OCI-LY7 (cell line): ENCODE results near the gene ALK. TPM values are rescaled to one million over a fixed set of nuclear protein-coding genes. Genes with fewer than 3 reads are reported as not detected.

Experiments used
- BruUV-seq: library from RNA; stranded (reverse); fragments of 400-500 nt; replicated peaks from 2 replicates; lab custom pipeline; 2021; lab: Mats Ljungman, UMichigan
- CTCF ChIA-PET: fragments of 300-600 bp; sonication (Branson Sonifier 250); formaldehyde crosslinking; loops from one replicate; lab custom pipeline; 2022; ENCODE audit warnings: antibody characterized with exemption; ENCODE audit not compliant: unreplicated experiment; lab: Charles Lee
- POLR2A ChIA-PET: fragments of 300-600 bp; sonication (Branson Sonifier 250); formaldehyde crosslinking; loops from one replicate; lab custom pipeline; 2022; ENCODE audit warnings: antibody characterized with exemption; lab: Charles Lee
- DNase-seq: peaks from one replicate; pipeline ENCODE4 v3.0.0-alpha.2; 2015; ENCODE audit warnings: low spot score
- H2AFZ ChIP-seq: fragments of 200-600 bp; sonication (generic), shearing (Covaris generic); 2 replicates; pipeline ENCODE4 v1.6.1; 2014; ENCODE audit warnings: mild to moderate bottlenecking, antibody characterized with exemption, low read length, moderate library complexity
- H3K27ac ChIP-seq: fragments of 200-600 bp; sonication (generic); 2 replicates; pipeline ENCODE4 v1.5.1; 2014; ENCODE audit warnings: mixed run types, low read depth, mild to moderate bottlenecking, moderate library complexity, low read length, inconsistent platforms; ENCODE audit not compliant: poor library complexity, severe bottlenecking
- H3K36me3 ChIP-seq: fragments of 200-600 bp; sonication (generic); 2 replicates; pipeline ENCODE4 v1.6.1; 2014; ENCODE audit warnings: mild to moderate bottlenecking, antibody characterized with exemption, low read length, moderate library complexity, mixed read lengths; ENCODE audit not compliant: insufficient read depth
- H3K4me1 ChIP-seq: fragments of 200-600 bp; sonication (generic); 2 replicates; pipeline ENCODE4 v1.5.1; 2014; ENCODE audit warnings: mild to moderate bottlenecking, low read length; ENCODE audit not compliant: insufficient read depth, poor library complexity, severe bottlenecking
- H3K4me2 ChIP-seq: fragments of 200-600 bp; sonication (generic); 2 replicates; pipeline ENCODE4 v1.6.1; 2014; ENCODE audit warnings: mild to moderate bottlenecking, low read length
- H3K4me3 ChIP-seq: fragments of 200-600 bp; sonication (generic); 2 replicates; pipeline ENCODE4 v1.5.1; 2014; ENCODE audit warnings: mild to moderate bottlenecking, low read depth, low read length; ENCODE audit not compliant: poor library complexity, severe bottlenecking
- H3K79me2 ChIP-seq: fragments of 200-600 bp; sonication (generic); 2 replicates; pipeline ENCODE4 v1.6.1; 2016; ENCODE audit warnings: low read depth, mild to moderate bottlenecking, low read length, moderate library complexity, mixed read lengths; ENCODE audit not compliant: insufficient read depth
- H3K9me2 ChIP-seq: fragments of 200-600 bp; sonication (generic); 2 replicates; pipeline ENCODE4 v1.6.1; 2016; ENCODE audit warnings: mild to moderate bottlenecking, low read length, mixed read lengths; ENCODE audit not compliant: insufficient read depth
- H3K9me3 ChIP-seq: fragments of 200-600 bp; sonication (generic); 2 replicates; pipeline ENCODE4 v1.6.1; 2014; ENCODE audit warnings: mild to moderate bottlenecking, mixed run types, low read length, mixed read lengths
- H4K20me1 ChIP-seq: fragments of 200-600 bp; sonication (generic); 2 replicates; pipeline ENCODE4 v1.6.1; 2014; ENCODE audit warnings: mild to moderate bottlenecking, antibody characterized with exemption, low read length, moderate library complexity, mixed read lengths; ENCODE audit not compliant: insufficient read depth
- EZH2phosphoT487 ChIP-seq: fragments of 200-600 bp; sonication (generic); IDR thresholded peaks from 2 replicates; pipeline ENCODE4 v1.6.1; 2018; ENCODE audit warnings: low read depth, borderline replicate concordance, mild to moderate bottlenecking, mixed run types, antibody characterized with exemption, low read length, moderate library complexity, mixed read lengths
- intact Hi-C: fragments of 100-400 bp; cut with micrococcal nuclease; formaldehyde crosslinking; loops from one replicate; pipeline ENCODE4 v1.10.0; 2022; ENCODE audit not compliant: unreplicated experiment
- total RNA-seq, 2 experiments: library from RNA; depleted of rRNA in 1 of 2; stranded (reverse); fragments of >200 nt in 1 of 2; shearing (Covaris generic) in 1 of 2; gene quantifications; 2 replicates each; pipeline ENCODE4 v1.2.3, GENCODE V29; 2014 to 2022
- TF ChIP-seq, protein P1 (sequence below): fragments of 200-600 bp; sonication (generic); conservative IDR thresholded peaks from 2 replicates; pipeline ENCODE4 v1.5.1; 2014; ENCODE audit warnings: mild to moderate bottlenecking, antibody characterized with exemption, low read length, moderate library complexity, mixed read lengths

ALK gene
- total RNA-seq, 2 experiments from 2014 or later: 0.09 TPM; not detected in 1

GRCh38 chr2:29405707-29406106 is 515.7 kb downstream of the ALK start:
- Histone ChIP-seq H4K20me1 (no peaks in the 10 kb centered on the region), H3K4me1 (no peaks in the 10 kb centered on the region), H3K4me3 (no peak overlapping the region), H2AFZ (no peak overlapping the region), H3K4me2 (no peak overlapping the region), H3K9me3 (no peaks in the 10 kb centered on the region), H3K27ac (no peak overlapping the region), H3K9me2 (no peaks in the 10 kb centered on the region), H3K79me2 (no peaks in the 10 kb centered on the region), H3K36me3 (no peaks in the 10 kb centered on the region)
- TF ChIP-seq EZH2phosphoT487: no peak
- TF ChIP-seq, protein P1, sequence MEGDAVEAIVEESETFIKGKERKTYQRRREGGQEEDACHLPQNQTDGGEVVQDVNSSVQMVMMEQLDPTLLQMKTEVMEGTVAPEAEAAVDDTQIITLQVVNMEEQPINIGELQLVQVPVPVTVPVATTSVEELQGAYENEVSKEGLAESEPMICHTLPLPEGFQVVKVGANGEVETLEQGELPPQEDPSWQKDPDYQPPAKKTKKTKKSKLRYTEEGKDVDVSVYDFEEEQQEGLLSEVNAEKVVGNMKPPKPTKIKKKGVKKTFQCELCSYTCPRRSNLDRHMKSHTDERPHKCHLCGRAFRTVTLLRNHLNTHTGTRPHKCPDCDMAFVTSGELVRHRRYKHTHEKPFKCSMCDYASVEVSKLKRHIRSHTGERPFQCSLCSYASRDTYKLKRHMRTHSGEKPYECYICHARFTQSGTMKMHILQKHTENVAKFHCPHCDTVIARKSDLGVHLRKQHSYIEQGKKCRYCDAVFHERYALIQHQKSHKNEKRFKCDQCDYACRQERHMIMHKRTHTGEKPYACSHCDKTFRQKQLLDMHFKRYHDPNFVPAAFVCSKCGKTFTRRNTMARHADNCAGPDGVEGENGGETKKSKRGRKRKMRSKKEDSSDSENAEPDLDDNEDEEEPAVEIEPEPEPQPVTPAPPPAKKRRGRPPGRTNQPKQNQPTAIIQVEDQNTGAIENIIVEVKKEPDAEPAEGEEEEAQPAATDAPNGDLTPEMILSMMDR: no peak
- ChIA-PET POLR2A (no interaction called here), CTCF (no interaction called here)
- DNase-seq: no peak
- BruUV-seq: no TSS peak
- intact Hi-C loops: no loop called here

DNA sequence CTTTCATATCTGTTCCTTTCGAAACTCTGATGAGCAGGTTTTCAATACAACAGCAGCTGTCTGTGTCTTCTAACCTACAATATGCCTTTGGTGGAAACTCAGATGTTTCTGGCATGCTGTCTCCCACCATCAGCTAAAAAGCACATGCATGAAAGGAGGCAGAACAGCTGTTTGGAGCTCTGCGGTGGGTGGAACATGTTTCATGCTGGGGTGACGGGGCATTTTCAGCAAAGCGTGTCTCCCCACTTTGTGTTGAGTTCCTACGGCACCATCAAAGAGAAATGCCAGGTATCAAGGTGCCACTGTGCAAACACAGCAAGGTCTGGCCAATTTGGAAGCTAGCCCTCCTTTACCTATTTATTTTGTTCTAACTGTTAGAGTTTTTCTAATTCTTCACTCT is 516.1 kb downstream of the ALK start:
- Histone ChIP-seq H3K4me3 (no peak overlapping the region), H3K36me3 (no peaks in the 10 kb centered on the region), H3K27ac (no peak overlapping the region), H3K9me2 (no peaks in the 10 kb centered on the region), H2AFZ (no peak overlapping the region), H3K9me3 (no peaks in the 10 kb centered on the region), H3K4me2 (no peak overlapping the region), H4K20me1 (no peaks in the 10 kb centered on the region), H3K4me1 (no peaks in the 10 kb centered on the region), H3K79me2 (no peaks in the 10 kb centered on the region)
- DNase-seq: no peak
- ChIA-PET CTCF (no interaction called here), POLR2A (no interaction called here)
- TF ChIP-seq, protein P1: no peak
- no peak for TF ChIP-seq EZH2phosphoT487
- intact Hi-C loops: no loop called here
- BruUV-seq: no TSS peak

DNA sequence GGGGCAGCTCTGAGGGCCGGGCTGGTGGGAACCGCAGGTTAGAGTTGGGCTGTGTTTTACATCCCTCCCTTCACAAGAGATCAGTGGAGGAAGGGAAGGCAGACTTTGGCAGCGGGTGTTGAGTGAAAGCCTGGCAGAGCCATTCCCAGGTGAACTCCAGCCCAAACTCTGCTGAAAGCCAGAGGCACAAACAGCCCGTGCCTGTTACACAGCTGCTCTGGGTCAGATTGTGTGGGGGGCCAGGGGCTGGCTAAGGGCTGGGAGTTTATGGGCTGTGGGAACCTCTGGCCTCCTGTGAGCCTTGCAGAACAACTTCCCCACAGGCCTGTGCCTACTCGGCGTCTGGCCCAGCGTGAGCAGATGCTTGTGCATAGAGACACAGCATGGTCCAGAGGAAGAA is 519.4 kb downstream of the ALK start:
- ChIA-PET CTCF (no interaction called here), POLR2A (no interaction called here)
- H3K4me2 ChIP-seq: no peak overlapping the region
- intact Hi-C loops: no loop called here
- no peaks in the 10 kb centered on the region for H3K4me1 ChIP-seq
- H3K27ac ChIP-seq: no peak overlapping the region
- no peaks in the 10 kb centered on the region for H3K36me3 ChIP-seq
- no peak for DNase-seq
- BruUV-seq: no TSS peak
- no peaks in the 10 kb centered on the region for H3K9me3 ChIP-seq
- H2AFZ ChIP-seq: no peak overlapping the region
- no peaks in the 10 kb centered on the region for H3K9me2 ChIP-seq
- H4K20me1 ChIP-seq: no peaks in the 10 kb centered on the region
- no peaks in the 10 kb centered on the region for H3K79me2 ChIP-seq
- no peak overlapping the region for H3K4me3 ChIP-seq
- TF ChIP-seq EZH2phosphoT487: no peak
- TF ChIP-seq, protein P1: no peak
